Endothelial cell of umbilical vein (primary cell): ENCODE results near the gene PTTG1. TPM values are rescaled to one million over a fixed set of nuclear protein-coding genes. Genes with fewer than 3 reads are reported as not detected.

Source experiments
- BruUV-seq: library from RNA; stranded (reverse); fragments of 400-500 nt; replicated peaks from 2 replicates; lab custom pipeline; 2021; lab: Mats Ljungman, UMichigan
- CTCF ChIA-PET: fragments of 300-600, 350-600 bp; sonication (Branson Sonifier 250); formaldehyde crosslinking; loops from one replicate; lab custom pipeline; 2021; ENCODE audit warnings: antibody characterized with exemption, inconsistent platforms; lab: Charles Lee
- POLR2A ChIA-PET: fragments of 300-600, 350-600 bp; sonication (Branson Sonifier 250); formaldehyde crosslinking; loops from one replicate; lab custom pipeline; 2021; ENCODE audit warnings: antibody characterized with exemption, inconsistent platforms; lab: Charles Lee
- DNase-seq: peaks from one replicate; pipeline ENCODE4 v3.0.0-alpha.2; 2011; ENCODE audit warnings: low read depth, low spot score
- FAIRE-seq: peaks from 2 replicates; lab custom pipeline; 2011; peaks lifted over from hg19 to GRCh38; lab: Jason Lieb, UNC
- H2AFZ ChIP-seq: 2 replicates; pipeline ENCODE4 v1.6.0; 2012; ENCODE audit warnings: low read depth, low read length, control low read depth, inconsistent platforms
- H3K27ac ChIP-seq: 2 replicates; pipeline ENCODE4 v1.5.1; 2011; ENCODE audit warnings: low read depth, mild to moderate bottlenecking, control low read depth, low read length, moderate library complexity; ENCODE audit not compliant: insufficient read depth
- H3K27me3 ChIP-seq, 2 experiments: 2 replicates each; pipeline versions ENCODE4 v1.6.0 to v1.6.1; 2011; ENCODE audit warnings: low read length in 2 of 2, mixed read lengths in 1 of 2; ENCODE audit not compliant: control insufficient read depth in 2 of 2, insufficient read depth in 2 of 2
- H3K36me3 ChIP-seq, 2 experiments: 2 replicates in 1 of 2; 3 replicates in 1 of 2; pipeline ENCODE4 v1.5.1; 2011; ENCODE audit warnings: low read length in 2 of 2, mild to moderate bottlenecking in 1 of 2, moderate library complexity in 1 of 2; ENCODE audit not compliant: control insufficient read depth in 2 of 2, insufficient read depth in 2 of 2; ENCODE audit errors: extremely low read depth in 1 of 2
- H3K4me1 ChIP-seq: 3 replicates; pipeline ENCODE4 v1.5.1; 2011; ENCODE audit warnings: mild to moderate bottlenecking, low read length; ENCODE audit not compliant: control insufficient read depth, insufficient read depth; ENCODE audit errors: extremely low read depth
- H3K4me2 ChIP-seq: 2 replicates; pipeline ENCODE4 v1.6.1; 2011; ENCODE audit warnings: low read length, control low read depth, mixed read lengths; ENCODE audit not compliant: insufficient read depth
- H3K4me3 ChIP-seq, 3 experiments: fragments of 200-600 bp in 1 of 3; sonication (generic), shearing (Covaris generic) in 1 of 3; replicated peaks in 1 of 3; 2 replicates each; pipeline ENCODE4 v1.5.1; 2011 to 2016; ENCODE audit warnings: control low read depth in 3 of 3, low read length in 3 of 3, mild to moderate bottlenecking in 2 of 3, inconsistent platforms in 1 of 3, low read depth in 1 of 3, moderate library complexity in 1 of 3; ENCODE audit not compliant: insufficient read depth in 1 of 3
- H3K79me2 ChIP-seq: 2 replicates; pipeline ENCODE4 v1.6.0; 2012; ENCODE audit warnings: low read length, inconsistent platforms; ENCODE audit not compliant: control insufficient read depth, insufficient read depth
- H3K9ac ChIP-seq: replicated peaks from 2 replicates; pipeline ENCODE3; 2011; ENCODE audit warnings: low read length, control low read depth; ENCODE audit not compliant: insufficient read depth; ENCODE audit errors: extremely low read depth
- H3K9me1 ChIP-seq: replicated peaks from 3 replicates; pipeline ENCODE4 v1.6.0; 2011; ENCODE audit warnings: mild to moderate bottlenecking, low read length; ENCODE audit not compliant: control insufficient read depth, insufficient read depth; ENCODE audit errors: extremely low read depth
- H3K9me3 ChIP-seq: replicated peaks from 2 replicates; pipeline ENCODE4 v1.5.1; 2012; ENCODE audit warnings: low read length, inconsistent platforms; ENCODE audit not compliant: control insufficient read depth, insufficient read depth
- H4K20me1 ChIP-seq: replicated peaks from 2 replicates; pipeline ENCODE3; 2011; ENCODE audit warnings: mild to moderate bottlenecking, low read length; ENCODE audit not compliant: control insufficient read depth, insufficient read depth; ENCODE audit errors: extremely low read depth
- EZH2 ChIP-seq: IDR thresholded peaks from 2 replicates; pipeline ENCODE4 v1.6.1; 2012; ENCODE audit warnings: borderline replicate concordance, low read depth, mild to moderate bottlenecking, moderate library complexity, low read length, inconsistent platforms; ENCODE audit not compliant: severe bottlenecking
- FOS ChIP-seq: IDR thresholded peaks from 2 replicates; pipeline ENCODE4 v1.6.1; 2011; ENCODE audit warnings: mild to moderate bottlenecking, low read length, moderate library complexity, borderline replicate concordance; ENCODE audit not compliant: insufficient read depth
- GATA2 ChIP-seq: IDR thresholded peaks from 2 replicates; pipeline ENCODE4 v1.7.0; 2011; ENCODE audit warnings: low read depth, mild to moderate bottlenecking, moderate library complexity, mixed read lengths, low read length; ENCODE audit not compliant: insufficient read length, insufficient read depth
- JUN ChIP-seq: IDR thresholded peaks from 2 replicates; pipeline ENCODE4 v1.6.1; 2011; ENCODE audit warnings: borderline replicate concordance, low read depth; ENCODE audit not compliant: insufficient read length, insufficient read depth
- MYC ChIP-seq: IDR thresholded peaks from one replicate; pipeline ENCODE4 v1.6.1; 2011; ENCODE audit warnings: mild to moderate bottlenecking, low read depth, low read length
- POLR2A ChIP-seq: IDR thresholded peaks from 2 replicates; pipeline ENCODE4 v1.6.1; 2012; ENCODE audit warnings: low read depth, mild to moderate bottlenecking, control low read depth, low read length
- POLR2AphosphoS5 ChIP-seq: IDR thresholded peaks from 2 replicates; pipeline ENCODE4 v1.6.1; 2012; ENCODE audit warnings: low read depth, mild to moderate bottlenecking, control low read depth, low read length, moderate library complexity; ENCODE audit not compliant: insufficient read depth
- dilution Hi-C: fragments of 300-500 bp; cut with MboI; formaldehyde crosslinking; loops from one replicate; pipeline ENCODE4 v1.15.0; 2019; ENCODE audit warnings: low sequenced_read_pairs; ENCODE audit not compliant: extremely low pct_ligation_motif_present
- intact Hi-C: fragments of 100-400 bp; cut with micrococcal nuclease; formaldehyde crosslinking; loops from one replicate; pipeline ENCODE4 v1.10.0; 2022
- polyA plus RNA-seq, 4 experiments: library from polyadenylated mRNA; depleted of rRNA in 3 of 4; stranded (reverse) in 3 of 4; unstranded in 1 of 4; fragments of >200 nt; gene quantifications; 2 replicates each; pipeline versions ENCODE4 v1.2.1 to v1.2.3, GENCODE V29; 2011 to 2012; ENCODE audit warnings: missing spikeins in 1 of 4
- total RNA-seq: library from RNA; stranded (reverse); gene quantifications from 2 replicates; pipeline ENCODE4 v1.2.3, GENCODE V29; 2021
- TF ChIP-seq, protein P1 (sequence below): IDR thresholded peaks from 2 replicates; pipeline ENCODE4 v1.6.1; 2011; ENCODE audit not compliant: insufficient read depth, insufficient read length
- TF ChIP-seq, protein P2 (sequence below), 2 donors: IDR thresholded peaks; 1 replicate in 1 of 2; 2 replicates in 1 of 2; pipeline ENCODE4 v1.5.1; 2011; ENCODE audit warnings: low read length in 2 of 2, mild to moderate bottlenecking in 2 of 2, moderate library complexity in 2 of 2, control low read depth in 1 of 2, inconsistent platforms in 1 of 2, low read depth in 1 of 2; ENCODE audit not compliant: insufficient read depth in 1 of 2; ENCODE audit errors: extremely low read depth in 1 of 2

The PTTG1 gene
- total and polyA plus RNA-seq, 2 donors (not counting 3 experiments of a cell fraction or from before 2014, with no cell fraction given), result 140 to 157 TPM

DNA sequence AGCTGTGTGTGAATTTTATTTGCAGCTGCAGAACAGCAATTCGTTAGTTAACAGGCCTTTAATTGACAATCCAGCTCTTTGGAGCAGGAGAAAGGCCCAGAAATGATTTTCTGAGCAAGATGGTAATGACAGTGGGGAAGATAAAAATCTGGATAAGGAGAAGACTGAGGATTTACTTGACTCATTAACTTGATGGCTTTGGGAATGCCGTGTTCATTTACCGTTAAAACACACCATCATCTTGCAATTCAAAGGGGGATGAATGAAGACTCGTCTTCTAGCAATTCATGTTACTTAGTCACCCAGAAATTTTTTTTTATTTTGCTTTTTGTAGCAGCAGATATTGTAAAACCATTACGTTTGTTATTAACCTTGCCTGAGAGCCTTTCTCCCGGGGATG is 52.0 kb downstream of the PTTG1 start:
- intact Hi-C loops (no loop called here), dilution Hi-C loops (no loop called here)
- no peak overlapping the region for H3K4me2 ChIP-seq
- H3K9me3 ChIP-seq, result no peaks in the 10 kb centered on the region
- H3K36me3 ChIP-seq, result no peaks in the 10 kb centered on the region
- H3K4me3 ChIP-seq, result no peak overlapping the region
- DNase-seq, result no peak
- BruUV-seq, result no TSS peak
- no peaks in the 10 kb centered on the region for H3K27me3 ChIP-seq
- H2AFZ ChIP-seq, result no peak overlapping the region
- H3K4me1 ChIP-seq, result peaks cover 53% of the 10 kb centered on the region
- FAIRE-seq, result no peak
- no peak overlapping the region for H3K27ac ChIP-seq
- CTCF ChIA-PET, result interaction anchor here (7.9 kb wide), 1 partner anchor 34 kb away, joined by 46 read pairs; no protein-coding TSS in a partner anchor
- POLR2A ChIA-PET, result no interaction called here
- H3K9ac ChIP-seq, result no peak overlapping the region
- TF ChIP-seq, protein P1, sequence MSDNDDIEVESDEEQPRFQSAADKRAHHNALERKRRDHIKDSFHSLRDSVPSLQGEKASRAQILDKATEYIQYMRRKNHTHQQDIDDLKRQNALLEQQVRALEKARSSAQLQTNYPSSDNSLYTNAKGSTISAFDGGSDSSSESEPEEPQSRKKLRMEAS, result no peak
- TF ChIP-seq POLR2A (no peak), GATA2 (no peak), FOS (no peak), MYC (no peak), JUN (no peak), POLR2AphosphoS5 (no peak), EZH2 (no peak)
- TF ChIP-seq, protein P2, sequence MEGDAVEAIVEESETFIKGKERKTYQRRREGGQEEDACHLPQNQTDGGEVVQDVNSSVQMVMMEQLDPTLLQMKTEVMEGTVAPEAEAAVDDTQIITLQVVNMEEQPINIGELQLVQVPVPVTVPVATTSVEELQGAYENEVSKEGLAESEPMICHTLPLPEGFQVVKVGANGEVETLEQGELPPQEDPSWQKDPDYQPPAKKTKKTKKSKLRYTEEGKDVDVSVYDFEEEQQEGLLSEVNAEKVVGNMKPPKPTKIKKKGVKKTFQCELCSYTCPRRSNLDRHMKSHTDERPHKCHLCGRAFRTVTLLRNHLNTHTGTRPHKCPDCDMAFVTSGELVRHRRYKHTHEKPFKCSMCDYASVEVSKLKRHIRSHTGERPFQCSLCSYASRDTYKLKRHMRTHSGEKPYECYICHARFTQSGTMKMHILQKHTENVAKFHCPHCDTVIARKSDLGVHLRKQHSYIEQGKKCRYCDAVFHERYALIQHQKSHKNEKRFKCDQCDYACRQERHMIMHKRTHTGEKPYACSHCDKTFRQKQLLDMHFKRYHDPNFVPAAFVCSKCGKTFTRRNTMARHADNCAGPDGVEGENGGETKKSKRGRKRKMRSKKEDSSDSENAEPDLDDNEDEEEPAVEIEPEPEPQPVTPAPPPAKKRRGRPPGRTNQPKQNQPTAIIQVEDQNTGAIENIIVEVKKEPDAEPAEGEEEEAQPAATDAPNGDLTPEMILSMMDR (IDR thresholded peaks at IDR 0.05; ENCODE audit: extremely low read depth in 1 of 2, insufficient read depth in 1 of 2, low read depth in 1 of 2, low read length in 2 of 2), result no peak
- peaks cover 88% of the 10 kb centered on the region for H3K79me2 ChIP-seq
- H3K9me1 ChIP-seq, result no peaks in the 10 kb centered on the region
- H4K20me1 ChIP-seq, result no peaks in the 10 kb centered on the region
